SKM-1 treated with dmso at 0.1 percent for 144 hours (cell line): ENCODE results near the gene DEFB119.
"Not testable (repeated sequence)": the region's sequence is repeated elsewhere in the genome, so short reads cannot be mapped to it uniquely, and the experiment has no call there.

Source experiments
- DNase-seq: peaks from one replicate; lab custom pipeline; 2025; ENCODE audit not compliant: unreplicated experiment; lab: John Stamatoyannopoulos, UW

Gene DEFB119

GRCh38 chr20:31390490-31390889 is at the start of gene DEFB119:
DEFB119 (minus strand) TSS chr20:31390590; CDS start chr20:31390483, 107 bp downstream.
- DNase-seq, result no peak

GRCh38 chr20:31430568-31431115 is 40.3 kb upstream of the DEFB119 start:
- no peak for DNase-seq

- DNase-seq, result not testable (repeated sequence)
Observed at GRCh38 chr20:31427576-31427975, 37.2 kb upstream of the DEFB119 start.

- DNase-seq, result not testable (repeated sequence)
Observed at GRCh38 chr20:31426891-31427551, 36.6 kb upstream of the DEFB119 start.

- DNase-seq, result no peak
Observed at GRCh38 chr20:31425797-31426196, 35.4 kb upstream of the DEFB119 start.

GRCh38 chr20:31418307-31418706 is 27.9 kb upstream of the DEFB119 start:
- no peak for DNase-seq

- DNase-seq, result no peak
Observed at GRCh38 chr20:31415653-31416052, 25.3 kb upstream of the DEFB119 start.

- DNase-seq, result no peak
Observed at GRCh38 chr20:31414381-31414780, 24.0 kb upstream of the DEFB119 start.

- DNase-seq, result no peak
Observed at GRCh38 chr20:31410011-31410410, 19.6 kb upstream of the DEFB119 start.

GRCh38 chr20:31406115-31406514 is 15.7 kb upstream of the DEFB119 start, which contains the start of gene DEFB121:
DEFB121 (minus strand) TSS chr20:31406215; CDS start chr20:31406152, 63 bp downstream.
- no peak for DNase-seq

- DNase-seq, result no peak
Observed at GRCh38 chr20:31403886-31404285, 13.5 kb upstream of the DEFB119 start.

GRCh38 chr20:31394900-31395299 is 4.5 kb upstream of the DEFB119 start:
- no peak for DNase-seq

GRCh38 chr20:31392836-31393235 is 2.4 kb upstream of the DEFB119 start:
- no peak for DNase-seq

GRCh38 chr20:31374346-31374745 is 16.0 kb downstream of the DEFB119 start:
- DNase-seq, result no peak

- DNase-seq, result no peak
Observed at GRCh38 chr20:31368301-31368700, 22.1 kb downstream of the DEFB119 start, which contains the start of gene DEFB118. DEFB118 (plus strand) TSS chr20:31368601; CDS start chr20:31368651, 50 bp downstream.

GRCh38 chr20:31364272-31364671 is 26.1 kb downstream of the DEFB119 start:
- not testable (repeated sequence) for DNase-seq

- no peak for DNase-seq
Observed at GRCh38 chr20:31363295-31363694, 27.1 kb downstream of the DEFB119 start.

- DNase-seq, result no peak
Observed at GRCh38 chr20:31355981-31356380, 34.4 kb downstream of the DEFB119 start.

GRCh38 chr20:31341470-31341869 is 48.9 kb downstream of the DEFB119 start:
- DNase-seq, result no peak

GRCh38 chr20:31330893-31331292 is 59.5 kb downstream of the DEFB119 start:
- DNase-seq, result no peak
